GM12874 (cell line): ENCODE results near the gene SLC25A27.

Experiments used
- CTCF ChIP-seq: IDR thresholded peaks from 2 replicates; pipeline ENCODE4 v1.5.1; 2011; ENCODE audit warnings: low read depth, mild to moderate bottlenecking, control low read depth, low read length, moderate library complexity; ENCODE audit not compliant: insufficient read depth

The SLC25A27 gene

GRCh38 chr6:46674410-46674809 is 21.6 kb downstream of the SLC25A27 start:
- no peak for TF ChIP-seq CTCF

GRCh38 chr6:46676604-46677313 is 24.0 kb downstream of the SLC25A27 start:
- TF ChIP-seq CTCF: no peak

- peak; percentile 46; the same call in 1 of the 2 replicates for TF ChIP-seq CTCF
Measured at GRCh38 chr6:46677314-46677654, 24.5 kb downstream of the SLC25A27 start.

GRCh38 chr6:46684771-46685170 is 32.0 kb downstream of the SLC25A27 start:
- TF ChIP-seq CTCF: no peak

DNA sequence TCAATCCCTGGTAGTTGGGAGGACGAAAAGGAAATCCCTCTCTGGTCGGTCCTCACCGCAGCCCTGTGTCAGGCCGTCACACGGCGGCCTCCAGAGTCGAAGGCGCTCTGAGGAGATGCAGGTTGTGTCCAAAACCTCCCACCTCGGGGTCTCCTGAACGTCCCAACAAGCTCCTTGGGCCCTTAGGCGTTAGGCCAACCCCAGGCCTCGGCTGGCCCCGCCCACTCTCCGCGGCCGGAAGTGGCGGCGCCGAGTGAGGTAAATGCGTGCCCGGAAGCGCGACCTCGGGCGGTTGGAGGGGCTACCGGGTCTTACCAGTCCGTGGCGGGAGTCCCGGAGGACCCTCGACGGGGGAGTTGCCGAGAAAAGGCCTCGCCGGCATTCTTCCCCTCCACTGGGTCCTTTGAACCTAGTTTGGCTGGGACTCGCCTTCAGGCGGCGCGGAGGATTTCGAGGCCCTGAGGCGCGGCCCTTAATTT is 34.9 kb downstream of the SLC25A27 start, which contains the start of gene TDRD6:
Gene TDRD6, plus strand, starts transcription at position 267 of the 479 bp plus-strand sequence. CDS start 244 bp downstream, outside the sequence.
- TF ChIP-seq CTCF: no peak

GRCh38 chr6:46688117-46688965 is 35.6 kb downstream of the SLC25A27 start:
- TF ChIP-seq CTCF: no peak

- no peak for TF ChIP-seq CTCF
Measured at GRCh38 chr6:46688966-46689335, 36.2 kb downstream of the SLC25A27 start.
